Stimulated activated CD4-positive, alpha-beta T cell treated with anti-CD3 and anti-CD28 coated beads, Interleukin-1b, Interleukin-23, amount 100 ng/mL, for 24 hours (primary cell): ENCODE results near the gene HOMER2.
"Not testable (repeated sequence)": the region's sequence is repeated elsewhere in the genome, so short reads cannot be mapped to it uniquely, and the experiment has no call there.

ENCODE experiments used
- DNase-seq, 4 experiments: peaks; one replicate each; pipeline ENCODE4 v3.0.0-alpha.2; 2020; ENCODE audit warnings: low read depth in 4 of 4, low spot score in 1 of 4

Gene HOMER2

GRCh38 chr15:82900511-82901060, 51.9 kb downstream of the HOMER2 start:
- no peak for DNase-seq

GRCh38 chr15:82898961-82899360, 53.6 kb downstream of the HOMER2 start:
- DNase-seq, result no peak

GRCh38 chr15:82895983-82896382, 56.5 kb downstream of the HOMER2 start:
- no peak for DNase-seq

- no peak for DNase-seq
These were observed 57.5 kb downstream of the HOMER2 start for GRCh38 chr15:82894971-82895520.

GRCh38 chr15:82893473-82893872, 59.0 kb downstream of the HOMER2 start:
- DNase-seq, result not testable (repeated sequence)

- DNase-seq, result no peak
These were observed 59.9 kb downstream of the HOMER2 start for GRCh38 chr15:82892573-82892972.

- no peak for DNase-seq
These were observed 61.5 kb downstream of the HOMER2 start for GRCh38 chr15:82890995-82891390.

- DNase-seq, result no peak
These were observed 62.1 kb downstream of the HOMER2 start for GRCh38 chr15:82890338-82890994.

GRCh38 chr15:82882273-82882928, 70.1 kb downstream of the HOMER2 start:
- DNase-seq, result no peak

GRCh38 chr15:82881747-82882146, 70.8 kb downstream of the HOMER2 start:
- DNase-seq, result no peak

GRCh38 chr15:82880704-82881103, 71.8 kb downstream of the HOMER2 start:
- DNase-seq, result no peak

- DNase-seq, result no peak
These were observed 74.2 kb downstream of the HOMER2 start for GRCh38 chr15:82878325-82878724.

- DNase-seq, result no peak
These were observed 74.7 kb downstream of the HOMER2 start for GRCh38 chr15:82877825-82878224.

GRCh38 chr15:82875411-82876003, 77.0 kb downstream of the HOMER2 start:
- no peak for DNase-seq

GRCh38 chr15:82874961-82875360, 77.6 kb downstream of the HOMER2 start:
- no peak for DNase-seq

GRCh38 chr15:82874267-82874666, 78.3 kb downstream of the HOMER2 start:
- DNase-seq, result no peak

- DNase-seq, result no peak
These were observed 79.4 kb downstream of the HOMER2 start for GRCh38 chr15:82873000-82873680.

- DNase-seq, result no peak
These were observed 80.6 kb downstream of the HOMER2 start for GRCh38 chr15:82871832-82872484.

- DNase-seq, result no peak
These were observed 81.2 kb downstream of the HOMER2 start for GRCh38 chr15:82871358-82871757.

- DNase-seq, result no peak
These were observed 81.7 kb downstream of the HOMER2 start for GRCh38 chr15:82870727-82871320.
